CD8-positive, alpha-beta memory T cell (primary cell): Measurements from ENCODE around the gene RBMS3. TPM values are rescaled to one million over a fixed set of nuclear protein-coding genes. Genes with fewer than 3 reads are reported as not detected.

ENCODE experiments used
- CTCF ChIA-PET: fragments of 350-600 bp; sonication (Branson Sonifier 250); formaldehyde crosslinking; loops from one replicate; lab custom pipeline; 2021; ENCODE audit warnings: antibody characterized with exemption; lab: Charles Lee
- POLR2A ChIA-PET: fragments of 350-600 bp; sonication (Branson Sonifier 250); formaldehyde crosslinking; loops from one replicate; lab custom pipeline; 2021; ENCODE audit warnings: antibody characterized with exemption; lab: Charles Lee
- DNase-seq, 5 donors: peaks; one replicate each; pipeline versions ENCODE4 v3.0.0 to v3.0.0-alpha.2; 2020 to 2022; ENCODE audit warnings: mixed read lengths in 1 of 5
- H3K27ac ChIP-seq: one replicate; pipeline ENCODE4 v1.7.0; 2013; ENCODE audit warnings: low read depth, mild to moderate bottlenecking, low read length, moderate library complexity
- H3K27me3 ChIP-seq: 2 replicates; pipeline ENCODE4 v1.7.0; 2013; ENCODE audit warnings: low read length, mild to moderate bottlenecking; ENCODE audit not compliant: insufficient read depth, poor library complexity, severe bottlenecking
- H3K36me3 ChIP-seq: 2 replicates; pipeline ENCODE4 v1.7.0; 2013; ENCODE audit warnings: mild to moderate bottlenecking, low read length, moderate library complexity; ENCODE audit not compliant: insufficient read depth
- H3K4me1 ChIP-seq: 2 replicates; pipeline ENCODE4 v1.7.0; 2013; ENCODE audit warnings: mild to moderate bottlenecking, low read length, moderate library complexity; ENCODE audit not compliant: insufficient read depth
- H3K4me3 ChIP-seq: 2 replicates; pipeline ENCODE4 v1.7.0; 2013; ENCODE audit warnings: mild to moderate bottlenecking, low read length
- H3K9me3 ChIP-seq: 2 replicates; pipeline ENCODE4 v1.7.0; 2013; ENCODE audit warnings: mild to moderate bottlenecking, low read length
- H3K27ac Mint-ChIP-seq, 8 donors: one replicate each; pipeline ENCODE4 v1.8.0; 2020 to 2021; ENCODE audit warnings: mixed read lengths in 8 of 8, mild to moderate bottlenecking in 6 of 8, inconsistent platforms in 3 of 8, moderate library complexity in 3 of 8
- H3K27me3 Mint-ChIP-seq, 2 donors: one replicate each; pipeline ENCODE4 v1.8.0; 2020 to 2021; ENCODE audit warnings: mixed read lengths in 2 of 2, mild to moderate bottlenecking in 1 of 2, moderate library complexity in 1 of 2
- H3K36me3 Mint-ChIP-seq, 3 donors: one replicate each; pipeline ENCODE4 v1.8.0; 2020 to 2021; ENCODE audit warnings: mixed read lengths in 3 of 3, inconsistent platforms in 1 of 3, mild to moderate bottlenecking in 1 of 3
- H3K4me1 Mint-ChIP-seq, 3 donors: one replicate each; pipeline ENCODE4 v1.8.0; 2020 to 2021; ENCODE audit warnings: mixed read lengths in 3 of 3, inconsistent platforms in 1 of 3, mild to moderate bottlenecking in 1 of 3
- H3K4me3 Mint-ChIP-seq, 7 donors: one replicate each; pipeline ENCODE4 v1.8.0; 2020 to 2021; ENCODE audit warnings: mixed read lengths in 7 of 7, mild to moderate bottlenecking in 6 of 7, moderate library complexity in 4 of 7, inconsistent platforms in 2 of 7
- H3K9me3 Mint-ChIP-seq, 5 donors: one replicate each; pipeline ENCODE4 v1.8.0; 2020 to 2022; ENCODE audit warnings: mixed read lengths in 5 of 5, mild to moderate bottlenecking in 3 of 5, moderate library complexity in 2 of 5, inconsistent platforms in 1 of 5
- polyA plus RNA-seq: library from polyadenylated mRNA; unstranded; fragments of 300-500 nt; fragmentation: Illumina TruSeq; gene quantifications from one replicate; pipeline ENCODE4 v1.2.3, GENCODE V29; 2021
- total RNA-seq, 2 experiments: library from RNA; stranded (reverse); gene quantifications; one replicate each; pipeline ENCODE4 v1.2.3, GENCODE V29; 2021

RBMS3 gene
- total and polyA plus RNA-seq, 3 experiments from 2014 or later, result 0.21 to 0.33 (median 0.22) TPM

GRCh38 chr3:29771602-29772001 lies 490.7 kb downstream of the RBMS3 start:
- no peak for DNase-seq
- Histone ChIP-seq H3K36me3 (no peaks in the 10 kb centered on the region), H3K4me3 (no peak overlapping the region), H3K27ac (no peak overlapping the region), H3K4me1 (no peaks in the 10 kb centered on the region), H3K9me3 (no peaks in the 10 kb centered on the region), H3K27me3 (no peaks in the 10 kb centered on the region)
- no peaks in the 10 kb centered on the region for H3K27me3 Mint-ChIP-seq
- H3K4me3 Mint-ChIP-seq, result no peak overlapping the region
- ChIA-PET POLR2A (no interaction called here), CTCF (no interaction called here)
- no peak overlapping the region for H3K27ac Mint-ChIP-seq
- H3K36me3 Mint-ChIP-seq, result no peaks in the 10 kb centered on the region
- peaks cover 0 to 2% (median 1%) of the 10 kb centered on the region in 5 donors for H3K9me3 Mint-ChIP-seq
- H3K4me1 Mint-ChIP-seq, result no peaks in the 10 kb centered on the region

GRCh38 chr3:29772436-29772835 lies 491.6 kb downstream of the RBMS3 start:
- Histone ChIP-seq H3K9me3 (no peaks in the 10 kb centered on the region), H3K27ac (no peak overlapping the region), H3K4me3 (no peak overlapping the region), H3K27me3 (no peaks in the 10 kb centered on the region), H3K4me1 (no peaks in the 10 kb centered on the region), H3K36me3 (no peaks in the 10 kb centered on the region)
- H3K4me3 Mint-ChIP-seq, result no peak overlapping the region
- no peaks in the 10 kb centered on the region for H3K27me3 Mint-ChIP-seq
- DNase-seq, result no peak
- H3K36me3 Mint-ChIP-seq, result no peaks in the 10 kb centered on the region
- H3K4me1 Mint-ChIP-seq, result no peaks in the 10 kb centered on the region
- ChIA-PET POLR2A (no interaction called here), CTCF (no interaction called here)
- H3K27ac Mint-ChIP-seq, result no peak overlapping the region
- H3K9me3 Mint-ChIP-seq, result peaks cover 0 to 2% (median 1%) of the 10 kb centered on the region in 5 donors

GRCh38 chr3:29773481-29773880 lies 492.6 kb downstream of the RBMS3 start:
- DNase-seq, result no peak
- Histone ChIP-seq H3K4me3 (no peak overlapping the region), H3K9me3 (no peaks in the 10 kb centered on the region), H3K27ac (no peak overlapping the region), H3K27me3 (no peaks in the 10 kb centered on the region), H3K4me1 (no peaks in the 10 kb centered on the region), H3K36me3 (no peaks in the 10 kb centered on the region)
- peaks cover 0 to 2% (median 0%) of the 10 kb centered on the region in 5 donors for H3K9me3 Mint-ChIP-seq
- H3K27ac Mint-ChIP-seq, result no peak overlapping the region
- no peaks in the 10 kb centered on the region for H3K36me3 Mint-ChIP-seq
- no peak overlapping the region for H3K4me3 Mint-ChIP-seq
- H3K4me1 Mint-ChIP-seq, result no peaks in the 10 kb centered on the region
- POLR2A ChIA-PET, result no interaction called here
- CTCF ChIA-PET, result no interaction called here
- no peaks in the 10 kb centered on the region for H3K27me3 Mint-ChIP-seq

- ChIA-PET POLR2A (no interaction called here), CTCF (no interaction called here)
- H3K36me3 ChIP-seq, result no peaks in the 10 kb centered on the region
- Mint-ChIP-seq H3K9me3 (no peaks in the 10 kb centered on the region), H3K36me3 (no peaks in the 10 kb centered on the region), H3K4me3 (no peak overlapping the region), H3K27ac (no peak overlapping the region), H3K4me1 (no peaks in the 10 kb centered on the region), H3K27me3 (no peaks in the 10 kb centered on the region)
- H3K27ac ChIP-seq, result no peak overlapping the region
- no peaks in the 10 kb centered on the region for H3K9me3 ChIP-seq
- DNase-seq, result no peak
- H3K4me1 ChIP-seq, result no peaks in the 10 kb centered on the region
- no peaks in the 10 kb centered on the region for H3K27me3 ChIP-seq
- H3K4me3 ChIP-seq, result no peak overlapping the region
Measured at GRCh38 chr3:29775340-29775739, 494.5 kb downstream of the RBMS3 start.

- Mint-ChIP-seq H3K4me3 (no peak overlapping the region), H3K27ac (no peak overlapping the region), H3K27me3 (no peaks in the 10 kb centered on the region), H3K9me3 (peaks cover 2 to 10% (median 8%) of the 10 kb centered on the region in 5 donors), H3K36me3 (no peaks in the 10 kb centered on the region), H3K4me1 (no peaks in the 10 kb centered on the region)
- ChIA-PET CTCF (no interaction called here), POLR2A (no interaction called here)
- Histone ChIP-seq H3K4me1 (no peaks in the 10 kb centered on the region), H3K4me3 (no peak overlapping the region), H3K27ac (no peak overlapping the region), H3K27me3 (no peaks in the 10 kb centered on the region), H3K9me3 (no peaks in the 10 kb centered on the region), H3K36me3 (no peaks in the 10 kb centered on the region)
- no peak for DNase-seq
Measured at GRCh38 chr3:29777869-29778268, 497.0 kb downstream of the RBMS3 start.

- H3K4me3 ChIP-seq, result no peak overlapping the region
- Mint-ChIP-seq H3K27me3 (peaks cover 0 to 2% of the 10 kb centered on the region in 2 donors), H3K9me3 (peaks cover 0 to 4% (median 2%) of the 10 kb centered on the region in 5 donors), H3K36me3 (no peaks in the 10 kb centered on the region), H3K27ac (no peak overlapping the region), H3K4me3 (no peak overlapping the region), H3K4me1 (no peaks in the 10 kb centered on the region)
- H3K27ac ChIP-seq, result no peak overlapping the region
- no peaks in the 10 kb centered on the region for H3K36me3 ChIP-seq
- no peaks in the 10 kb centered on the region for H3K27me3 ChIP-seq
- DNase-seq, result no peak
- CTCF ChIA-PET, result no interaction called here
- H3K4me1 ChIP-seq, result no peaks in the 10 kb centered on the region
- no peaks in the 10 kb centered on the region for H3K9me3 ChIP-seq
- POLR2A ChIA-PET, result no interaction called here
Measured at GRCh38 chr3:29789686-29790085, 508.8 kb downstream of the RBMS3 start.

- no peaks in the 10 kb centered on the region for H3K36me3 Mint-ChIP-seq
- no peak overlapping the region for H3K27ac ChIP-seq
- no peaks in the 10 kb centered on the region for H3K36me3 ChIP-seq
- H3K27ac Mint-ChIP-seq, result no peak overlapping the region
- H3K9me3 Mint-ChIP-seq, result peaks cover 0 to 11% (median 0%) of the 10 kb centered on the region in 5 donors
- H3K9me3 ChIP-seq, result no peaks in the 10 kb centered on the region
- DNase-seq, result no peak
- H3K4me3 Mint-ChIP-seq, result no peak overlapping the region
- ChIA-PET POLR2A (no interaction called here), CTCF (no interaction called here)
- H3K4me1 ChIP-seq, result no peaks in the 10 kb centered on the region
- no peaks in the 10 kb centered on the region for H3K4me1 Mint-ChIP-seq
- H3K27me3 ChIP-seq, result no peaks in the 10 kb centered on the region
- H3K27me3 Mint-ChIP-seq, result peaks cover 0 to under 1% of the 10 kb centered on the region in 2 donors
- no peak overlapping the region for H3K4me3 ChIP-seq
Measured at GRCh38 chr3:29796808-29797207, 515.9 kb downstream of the RBMS3 start.

- H3K27me3 ChIP-seq, result no peaks in the 10 kb centered on the region
- ChIA-PET CTCF (no interaction called here), POLR2A (no interaction called here)
- no peaks in the 10 kb centered on the region for H3K9me3 ChIP-seq
- peaks cover 0 to 7% (median 0%) of the 10 kb centered on the region in 5 donors for H3K9me3 Mint-ChIP-seq
- H3K27ac Mint-ChIP-seq, result no peak overlapping the region
- H3K4me1 Mint-ChIP-seq, result no peaks in the 10 kb centered on the region
- no peak overlapping the region for H3K4me3 Mint-ChIP-seq
- no peak overlapping the region for H3K27ac ChIP-seq
- H3K36me3 Mint-ChIP-seq, result no peaks in the 10 kb centered on the region
- H3K27me3 Mint-ChIP-seq, result peaks cover 0 to 1% of the 10 kb centered on the region in 2 donors
- H3K4me3 ChIP-seq, result no peak overlapping the region
- H3K36me3 ChIP-seq, result no peaks in the 10 kb centered on the region
- no peaks in the 10 kb centered on the region for H3K4me1 ChIP-seq
- DNase-seq, result no peak
Measured at GRCh38 chr3:29802057-29802456, 521.2 kb downstream of the RBMS3 start.

- Histone ChIP-seq H3K9me3 (no peaks in the 10 kb centered on the region), H3K36me3 (no peaks in the 10 kb centered on the region), H3K4me3 (no peak overlapping the region), H3K27me3 (no peaks in the 10 kb centered on the region), H3K27ac (no peak overlapping the region), H3K4me1 (no peaks in the 10 kb centered on the region)
- no peak for DNase-seq
- Mint-ChIP-seq H3K4me3 (no peak overlapping the region), H3K9me3 (peaks cover 0 to 7% (median 0%) of the 10 kb centered on the region in 5 donors), H3K27ac (no peak overlapping the region), H3K27me3 (peaks cover 0 to 1% of the 10 kb centered on the region in 2 donors), H3K4me1 (no peaks in the 10 kb centered on the region), H3K36me3 (no peaks in the 10 kb centered on the region)
- ChIA-PET POLR2A (no interaction called here), CTCF (no interaction called here)
Measured at GRCh38 chr3:29804044-29804443, 523.2 kb downstream of the RBMS3 start.
